Measurements from ENCODE around the gene C1orf53.
"Not testable (repeated sequence)": the region's sequence is repeated elsewhere in the genome, so short reads cannot be mapped to it uniquely, and the experiment has no call there.

C1orf53 gene

GRCh38 chr1:197928849-197929336, 26.5 kb downstream of the C1orf53 start:
- H3K36me3 ChIP-seq, result no peaks in the 10 kb centered on the region
- no peak for TF ChIP-seq CTCF (IDR thresholded peaks at IDR 0.05; ENCODE audit: low read depth, low read length)
- DNase-seq, result no peak
- H3K27ac ChIP-seq, result no peak overlapping the region
- no peak overlapping the region for H3K4me3 ChIP-seq (ENCODE audit: low read depth, low read length)
- H3K9me3 ChIP-seq (ENCODE audit: severe bottlenecking), result no peaks in the 10 kb centered on the region
- H3K27me3 ChIP-seq (ENCODE audit: insufficient read depth, low read depth, severe bottlenecking), result no peaks in the 10 kb centered on the region

- Histone ChIP-seq H3K9me3 (ENCODE audit: severe bottlenecking) (no peaks in the 10 kb centered on the region), H3K4me3 (ENCODE audit: low read depth, low read length) (no peak overlapping the region), H3K27ac (no peak overlapping the region), H3K36me3 (no peaks in the 10 kb centered on the region), H3K27me3 (ENCODE audit: insufficient read depth, low read depth, severe bottlenecking) (no peaks in the 10 kb centered on the region)
- DNase-seq, result no peak
- no peak for TF ChIP-seq CTCF (IDR thresholded peaks at IDR 0.05; ENCODE audit: low read depth, low read length)
Measured at GRCh38 chr1:197933016-197933415, 30.6 kb downstream of the C1orf53 start.

- no peak overlapping the region for H3K27ac ChIP-seq
- no peaks in the 10 kb centered on the region for H3K9me3 ChIP-seq (ENCODE audit: severe bottlenecking)
- H3K36me3 ChIP-seq, result no peaks in the 10 kb centered on the region
- no peak for DNase-seq
- TF ChIP-seq CTCF (IDR thresholded peaks at IDR 0.05; ENCODE audit: low read depth, low read length), result no peak
- H3K27me3 ChIP-seq (ENCODE audit: insufficient read depth, low read depth, severe bottlenecking), result no peaks in the 10 kb centered on the region
- H3K4me3 ChIP-seq (ENCODE audit: low read depth, low read length), result no peak overlapping the region
Measured at GRCh38 chr1:197933647-197934046, 31.2 kb downstream of the C1orf53 start.

- Histone ChIP-seq H3K36me3 (no peaks in the 10 kb centered on the region), H3K9me3 (ENCODE audit: severe bottlenecking) (no peaks in the 10 kb centered on the region), H3K27me3 (ENCODE audit: insufficient read depth, low read depth, severe bottlenecking) (no peaks in the 10 kb centered on the region), H3K4me3 (ENCODE audit: low read depth, low read length) (no peak overlapping the region), H3K27ac (no peak overlapping the region)
- no peak for DNase-seq
- no peak for TF ChIP-seq CTCF (IDR thresholded peaks at IDR 0.05; ENCODE audit: low read depth, low read length)
Measured at GRCh38 chr1:197937381-197937780, 35.0 kb downstream of the C1orf53 start.

- H3K4me3 ChIP-seq (ENCODE audit: low read depth, low read length), result no peak overlapping the region
- H3K27me3 ChIP-seq (ENCODE audit: insufficient read depth, low read depth, severe bottlenecking), result no peaks in the 10 kb centered on the region
- no peak for TF ChIP-seq CTCF (IDR thresholded peaks at IDR 0.05; ENCODE audit: low read depth, low read length)
- no peaks in the 10 kb centered on the region for H3K36me3 ChIP-seq
- no peak overlapping the region for H3K27ac ChIP-seq
- DNase-seq, result no peak
- H3K9me3 ChIP-seq (ENCODE audit: severe bottlenecking), result no peaks in the 10 kb centered on the region
Measured at GRCh38 chr1:197937892-197938291, 35.5 kb downstream of the C1orf53 start.

- H3K27ac ChIP-seq; H3K27me3 ChIP-seq (ENCODE audit: insufficient read depth, low read depth, severe bottlenecking); H3K9me3 ChIP-seq (ENCODE audit: severe bottlenecking); DNase-seq; H3K36me3 ChIP-seq; H3K4me3 ChIP-seq (ENCODE audit: low read depth, low read length): not testable (repeated sequence)
Measured at GRCh38 chr1:197939159-197939980, 36.9 kb downstream of the C1orf53 start.
